Naive thymus-derived CD4-positive, alpha-beta T cell (primary cell): ENCODE data around the gene FGFR2. TPM values are rescaled to one million over a fixed set of nuclear protein-coding genes. Genes with fewer than 3 reads are reported as not detected.

Source experiments
- ATAC-seq: fragments of 150-1000 bp; cut with Tn5 transposase; 2 replicates; pipeline ENCODE4 v1.10.0; 2021; ENCODE audit warnings: mild to moderate bottlenecking, moderate library complexity
- CTCF ChIA-PET: fragments of 350-600 bp; sonication (Branson Sonifier 250); formaldehyde crosslinking; loops from one replicate; lab custom pipeline; 2021; ENCODE audit warnings: antibody characterized with exemption; lab: Charles Lee
- POLR2A ChIA-PET: fragments of 350-600 bp; sonication (Branson Sonifier 250); formaldehyde crosslinking; loops from one replicate; lab custom pipeline; 2021; ENCODE audit warnings: antibody characterized with exemption, inconsistent platforms; lab: Charles Lee
- DNase-seq, 9 donors: peaks; one replicate each; pipeline versions ENCODE4 v3.0.0 to v3.0.0-alpha.2; 2020 to 2022; ENCODE audit warnings: mixed read lengths in 1 of 9
- H3K27ac ChIP-seq: one replicate; pipeline ENCODE4 v1.7.0; 2013; ENCODE audit warnings: mild to moderate bottlenecking, low read depth, low read length, moderate library complexity
- H3K27me3 ChIP-seq, 2 donors: one replicate each; pipeline ENCODE4 v1.7.0; 2013; ENCODE audit warnings: low read length in 2 of 2, mild to moderate bottlenecking in 2 of 2, moderate library complexity in 2 of 2; ENCODE audit not compliant: control insufficient read depth in 2 of 2, insufficient read depth in 2 of 2
- H3K36me3 ChIP-seq, 3 experiments: 1 replicate in 2 of 3; 2 replicates in 1 of 3; pipeline ENCODE4 v1.7.0; 2013; ENCODE audit warnings: low read length in 3 of 3, mild to moderate bottlenecking in 3 of 3, moderate library complexity in 1 of 3; ENCODE audit not compliant: insufficient read depth in 3 of 3, control insufficient read depth in 2 of 3
- H3K4me1 ChIP-seq, 2 donors: one replicate each; pipeline ENCODE4 v1.7.0; 2013; ENCODE audit warnings: low read length in 2 of 2, mild to moderate bottlenecking in 2 of 2, moderate library complexity in 1 of 2; ENCODE audit not compliant: control insufficient read depth in 2 of 2, insufficient read depth in 2 of 2
- H3K4me3 ChIP-seq: 2 replicates; pipeline ENCODE4 v1.7.0; 2013; ENCODE audit warnings: mild to moderate bottlenecking, low read length
- H3K9me3 ChIP-seq, 3 experiments: 1 replicate in 2 of 3; 2 replicates in 1 of 3; pipeline ENCODE4 v1.7.0; 2013; ENCODE audit warnings: low read length in 3 of 3; ENCODE audit not compliant: control insufficient read depth in 2 of 3
- H3K27ac Mint-ChIP-seq, 9 donors: one replicate each; pipeline ENCODE4 v1.8.0; 2020 to 2022; ENCODE audit warnings: mixed read lengths in 9 of 9, mild to moderate bottlenecking in 8 of 9, moderate library complexity in 5 of 9, inconsistent platforms in 2 of 9
- H3K27me3 Mint-ChIP-seq, 5 donors: one replicate each; pipeline ENCODE4 v1.8.0; 2021 to 2022; ENCODE audit warnings: mixed read lengths in 5 of 5, mild to moderate bottlenecking in 1 of 5
- H3K36me3 Mint-ChIP-seq, 5 donors: one replicate each; pipeline ENCODE4 v1.8.0; 2020 to 2022; ENCODE audit warnings: mixed read lengths in 5 of 5, mild to moderate bottlenecking in 3 of 5, inconsistent platforms in 1 of 5
- H3K4me1 Mint-ChIP-seq, 7 donors: one replicate each; pipeline ENCODE4 v1.8.0; 2020 to 2022; ENCODE audit warnings: mixed read lengths in 7 of 7, mild to moderate bottlenecking in 3 of 7, inconsistent platforms in 1 of 7
- H3K4me3 Mint-ChIP-seq, 10 donors: one replicate each; pipeline ENCODE4 v1.8.0; 2020 to 2022; ENCODE audit warnings: mild to moderate bottlenecking in 10 of 10, mixed read lengths in 10 of 10, moderate library complexity in 6 of 10, inconsistent platforms in 2 of 10
- H3K9me3 Mint-ChIP-seq, 11 donors: one replicate each; pipeline ENCODE4 v1.8.0; 2020 to 2022; ENCODE audit warnings: mixed read lengths in 11 of 11, mild to moderate bottlenecking in 4 of 11, inconsistent platforms in 1 of 11, moderate library complexity in 1 of 11
- intact Hi-C, 2 donors: fragments of 100-400 bp; cut with micrococcal nuclease; formaldehyde crosslinking; loops; one replicate each; pipeline ENCODE4 v1.15.1; 2023
- polyA plus RNA-seq, 2 donors: library from polyadenylated mRNA; unstranded; fragments of 300-500 nt; fragmentation: Illumina TruSeq; gene quantifications; one replicate each; pipeline ENCODE4 v1.2.3, GENCODE V29; 2021
- total RNA-seq, 6 experiments: library from RNA in 5 of 6; stranded (reverse) in 5 of 6; gene quantifications; 1 replicate in 5 of 6; 2 replicates in 1 of 6; pipeline ENCODE4 v1.2.3 and lab custom pipeline; 2021 to 2026

Gene FGFR2
- total and polyA plus RNA-seq, 7 experiments from 2014 or later = 0.88 to 1.2 TPM; not detected in 5

DNA sequence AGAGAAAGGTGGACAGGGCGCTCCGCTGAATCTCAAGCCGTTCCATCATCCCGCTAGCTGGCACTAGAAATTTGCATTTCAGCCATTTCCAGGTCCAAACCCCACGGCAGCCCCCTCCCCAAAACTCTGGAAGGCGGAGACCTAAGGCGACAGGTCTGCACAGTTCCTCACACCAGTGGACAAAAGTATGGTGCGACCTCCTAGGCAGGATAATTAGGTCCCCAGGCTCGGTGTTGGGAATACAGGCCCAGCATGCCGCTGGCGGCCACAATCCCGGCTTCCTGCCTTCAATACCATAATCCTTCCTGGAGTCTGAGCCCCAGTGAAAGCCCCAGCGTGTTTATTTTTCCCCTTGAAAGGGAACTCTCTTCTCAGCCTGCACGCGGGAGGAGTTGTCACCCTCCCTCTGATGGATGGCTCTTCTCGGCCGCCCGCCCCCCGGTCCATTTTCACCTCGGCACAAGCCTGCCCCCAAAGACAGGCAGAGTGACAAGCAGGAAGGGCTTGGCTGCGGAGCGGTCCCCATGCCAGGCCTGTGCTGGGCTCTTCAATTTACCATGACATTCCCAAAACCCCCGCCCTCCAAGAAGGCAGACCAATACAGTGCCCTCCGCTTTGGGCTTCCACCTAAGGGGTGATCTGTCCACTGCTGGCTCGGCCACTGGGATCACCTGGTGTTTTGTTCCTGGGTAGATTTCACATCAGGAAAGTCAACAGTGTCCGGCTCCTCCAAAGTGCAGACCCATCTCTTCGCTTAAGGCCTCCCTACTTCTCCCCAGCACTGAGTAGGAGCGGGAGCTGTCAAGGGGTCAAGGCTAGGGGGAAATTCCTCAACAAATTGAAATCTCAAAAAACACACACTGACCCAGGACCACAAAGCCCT lies 2.2 kb downstream of the FGFR2 start:
- CTCF ChIA-PET = no interaction called here
- H3K4me3 ChIP-seq = no peak overlapping the region
- peaks cover 0 to 11% (median 8%) of the 10 kb centered on the region in 7 donors for H3K4me1 Mint-ChIP-seq
- H3K4me3 Mint-ChIP-seq = peak overlapping the region in 4 of 10 donors; percentile 40 to 70 (median 56)
- H3K9me3 Mint-ChIP-seq = peaks cover 0 to 6% (median 0%) of the 10 kb centered on the region in 11 donors
- H3K27me3 Mint-ChIP-seq = peaks cover 49 to 63% (median 60%) of the 10 kb centered on the region in 5 donors
- no peaks in the 10 kb centered on the region for H3K9me3 ChIP-seq
- intact Hi-C loops = no loop called here
- ATAC-seq = no peak
- H3K4me1 ChIP-seq = no peaks in the 10 kb centered on the region
- peaks cover 0 to 10% (median 0%) of the 10 kb centered on the region in 5 donors for H3K36me3 Mint-ChIP-seq
- H3K27ac ChIP-seq = no peak overlapping the region
- no peak overlapping the region for H3K27ac Mint-ChIP-seq
- POLR2A ChIA-PET = no interaction called here
- no peak for DNase-seq
- no peaks in the 10 kb centered on the region for H3K36me3 ChIP-seq
- peaks cover 0 to 3% of the 10 kb centered on the region in 2 donors for H3K27me3 ChIP-seq

DNA sequence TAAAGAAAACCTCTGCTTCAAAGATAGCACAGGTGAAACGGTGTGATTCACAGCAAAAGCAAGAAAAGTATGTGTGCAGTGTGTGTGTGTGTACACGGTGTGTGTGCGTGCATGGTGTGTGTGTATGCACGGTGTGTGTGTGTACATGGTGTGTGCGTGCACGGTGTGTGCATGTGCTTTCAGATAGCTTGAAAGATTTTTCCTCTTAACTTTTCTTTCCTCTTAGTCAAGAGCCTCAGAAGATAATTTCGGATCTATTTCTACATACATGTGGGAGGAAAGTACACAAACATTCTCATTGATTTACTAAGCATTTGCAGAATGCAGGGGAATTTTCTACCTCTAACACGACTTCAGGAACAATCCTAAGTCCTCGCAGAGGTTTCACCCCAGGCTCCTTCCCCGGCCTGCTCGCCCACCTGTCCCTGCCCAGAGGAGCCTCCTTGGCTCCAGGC lies 2.9 kb downstream of the FGFR2 start:
- Histone ChIP-seq H3K9me3 (no peaks in the 10 kb centered on the region), H3K27me3 (peaks cover 0 to 3% of the 10 kb centered on the region in 2 donors), H3K4me3 (no peak overlapping the region), H3K27ac (no peak overlapping the region), H3K4me1 (no peaks in the 10 kb centered on the region), H3K36me3 (no peaks in the 10 kb centered on the region)
- intact Hi-C loops = no loop called here
- ATAC-seq = no peak
- ChIA-PET POLR2A (no interaction called here), CTCF (no interaction called here)
- H3K36me3 Mint-ChIP-seq = peaks cover 0 to 10% (median 0%) of the 10 kb centered on the region in 5 donors
- peaks cover 0 to 11% (median 8%) of the 10 kb centered on the region in 7 donors for H3K4me1 Mint-ChIP-seq
- peaks cover 43 to 60% (median 53%) of the 10 kb centered on the region in 5 donors for H3K27me3 Mint-ChIP-seq
- H3K4me3 Mint-ChIP-seq = no peak overlapping the region
- H3K9me3 Mint-ChIP-seq = peaks cover 0 to 6% (median 0%) of the 10 kb centered on the region in 11 donors
- no peak for DNase-seq
- no peak overlapping the region for H3K27ac Mint-ChIP-seq

DNA sequence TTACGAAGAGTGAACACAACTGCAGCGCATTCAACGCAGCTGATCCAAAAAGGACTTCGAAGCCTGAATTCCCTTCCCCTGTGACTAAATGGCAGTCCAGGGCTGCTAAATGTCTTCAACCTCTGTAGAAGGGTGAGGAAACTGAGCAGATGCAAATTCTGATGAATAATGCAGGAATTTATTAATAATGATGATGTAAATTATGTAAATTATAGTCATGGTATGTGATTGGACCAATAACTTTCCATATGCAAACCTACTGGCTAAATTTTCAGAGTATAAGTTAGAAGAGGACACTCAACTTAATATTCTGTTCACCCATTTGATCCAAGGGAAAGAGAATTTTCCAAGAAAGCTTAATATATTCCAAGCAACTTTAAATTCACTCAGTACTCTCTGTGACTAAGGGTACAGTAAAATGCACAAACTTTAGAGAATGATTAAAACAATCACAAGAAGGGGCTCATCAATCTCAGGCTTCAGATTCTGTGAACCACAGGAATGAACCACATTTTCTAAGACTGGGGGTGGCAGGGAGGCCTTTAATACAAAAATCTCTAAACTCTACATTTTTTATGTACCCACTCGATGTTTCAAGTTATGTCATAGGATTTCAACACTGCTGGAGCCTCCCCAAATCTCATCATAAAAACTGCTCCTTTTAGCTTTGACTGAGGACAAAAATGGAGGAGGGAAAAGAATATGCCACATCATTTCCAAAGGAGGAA lies 3.5 kb downstream of the FGFR2 start:
- intact Hi-C loops = no loop called here
- Histone ChIP-seq H3K27ac (no peak overlapping the region), H3K27me3 (peaks cover 0 to 3% of the 10 kb centered on the region in 2 donors), H3K36me3 (no peaks in the 10 kb centered on the region), H3K9me3 (no peaks in the 10 kb centered on the region), H3K4me1 (no peaks in the 10 kb centered on the region), H3K4me3 (no peak overlapping the region)
- no peak overlapping the region for H3K4me3 Mint-ChIP-seq
- H3K36me3 Mint-ChIP-seq = peaks cover 0 to 10% (median 0%) of the 10 kb centered on the region in 5 donors
- H3K27me3 Mint-ChIP-seq = peaks cover 37 to 56% (median 47%) of the 10 kb centered on the region in 5 donors
- H3K4me1 Mint-ChIP-seq = peaks cover 0 to 11% (median 8%) of the 10 kb centered on the region in 7 donors
- peaks cover 0 to 6% (median 0%) of the 10 kb centered on the region in 11 donors for H3K9me3 Mint-ChIP-seq
- DNase-seq (no peak), ATAC-seq (no peak)
- ChIA-PET POLR2A (no interaction called here), CTCF (no interaction called here)
- H3K27ac Mint-ChIP-seq = no peak overlapping the region

DNA sequence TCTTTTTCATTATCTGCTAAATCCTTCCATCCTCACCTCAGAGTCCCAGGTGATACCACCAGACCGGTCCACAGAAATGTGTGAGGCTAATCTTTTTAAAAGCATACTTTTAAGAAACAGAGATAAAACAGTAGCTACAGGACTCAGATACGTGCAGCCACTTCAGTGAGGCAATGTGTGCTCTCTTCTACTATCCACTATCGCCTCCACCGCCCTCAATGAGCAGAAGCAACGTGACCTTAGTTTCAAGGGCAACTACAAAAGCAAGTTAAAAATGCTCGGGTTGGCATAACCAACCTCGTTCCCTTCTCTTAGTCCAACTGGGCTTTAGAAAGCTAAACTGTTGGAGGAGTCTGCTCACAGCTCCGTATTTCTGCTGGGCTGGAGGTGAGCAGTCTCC lies 4.2 kb downstream of the FGFR2 start:
- Mint-ChIP-seq H3K9me3 (peaks cover 0 to 6% (median 0%) of the 10 kb centered on the region in 11 donors), H3K36me3 (peaks cover 0 to 10% (median 0%) of the 10 kb centered on the region in 5 donors), H3K4me3 (no peak overlapping the region), H3K4me1 (peaks cover 0 to 11% (median 8%) of the 10 kb centered on the region in 7 donors), H3K27me3 (peaks cover 30 to 49% (median 40%) of the 10 kb centered on the region in 5 donors), H3K27ac (no peak overlapping the region)
- no peak for ATAC-seq
- intact Hi-C loops = no loop called here
- H3K36me3 ChIP-seq = no peaks in the 10 kb centered on the region
- H3K27ac ChIP-seq = no peak overlapping the region
- no peak overlapping the region for H3K4me3 ChIP-seq
- H3K9me3 ChIP-seq = no peaks in the 10 kb centered on the region
- POLR2A ChIA-PET = no interaction called here
- H3K27me3 ChIP-seq = no peaks in the 10 kb centered on the region
- no peaks in the 10 kb centered on the region for H3K4me1 ChIP-seq
- no peak for DNase-seq
- CTCF ChIA-PET = no interaction called here

DNA sequence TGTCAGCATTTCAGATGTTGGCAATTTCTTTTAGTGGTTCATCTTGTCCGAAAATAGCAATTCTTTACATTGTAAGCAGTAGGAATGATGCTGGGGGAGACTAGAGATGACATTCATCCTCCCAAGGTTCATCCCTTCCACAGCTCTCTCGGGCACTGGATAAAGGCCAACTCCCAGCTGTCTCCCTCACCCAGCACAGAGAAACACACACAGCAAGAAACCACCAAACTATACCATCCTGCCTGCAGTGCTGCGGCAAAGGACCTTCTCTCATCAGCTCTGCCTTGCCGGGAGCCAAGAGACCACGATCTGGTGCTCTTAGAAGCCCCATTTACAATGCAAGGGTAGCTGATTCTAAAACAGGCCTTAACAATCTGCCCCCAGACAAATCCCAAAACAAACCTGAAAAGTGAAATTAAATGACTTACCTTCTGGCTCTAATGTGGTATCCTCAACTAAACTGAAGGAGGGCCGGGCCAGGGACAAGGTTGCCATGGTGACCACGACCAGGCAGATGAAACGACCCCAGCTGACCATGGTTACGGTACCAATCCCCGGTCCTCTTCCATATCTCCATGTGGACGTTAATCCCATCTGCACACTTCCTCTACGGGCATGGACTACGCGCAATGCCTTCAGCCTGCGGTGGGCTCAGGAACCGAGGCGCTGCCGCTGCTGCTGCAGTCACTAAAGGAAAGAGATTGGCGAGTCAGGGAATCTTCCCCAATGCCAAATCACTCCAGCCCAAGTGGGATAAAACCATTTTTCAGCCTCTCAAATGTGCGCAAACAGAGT lies 4.8 kb downstream of the FGFR2 start:
- peaks cover 0 to 7% (median 6%) of the 10 kb centered on the region in 7 donors for H3K4me1 Mint-ChIP-seq
- Histone ChIP-seq H3K9me3 (no peaks in the 10 kb centered on the region), H3K4me1 (no peaks in the 10 kb centered on the region), H3K27me3 (no peaks in the 10 kb centered on the region), H3K36me3 (no peaks in the 10 kb centered on the region), H3K4me3 (no peak overlapping the region), H3K27ac (no peak overlapping the region)
- ChIA-PET POLR2A (no interaction called here), CTCF (no interaction called here)
- intact Hi-C loops = no loop called here
- DNase-seq = no peak
- H3K4me3 Mint-ChIP-seq = no peak overlapping the region
- ATAC-seq = no peak
- H3K27ac Mint-ChIP-seq = no peak overlapping the region
- H3K9me3 Mint-ChIP-seq = peaks cover 0 to 6% (median under 1%) of the 10 kb centered on the region in 11 donors
- peaks cover 26 to 44% (median 34%) of the 10 kb centered on the region in 5 donors for H3K27me3 Mint-ChIP-seq
- H3K36me3 Mint-ChIP-seq = peaks cover 0 to 10% (median 0%) of the 10 kb centered on the region in 5 donors
